GM12878 (cell line): Measurements from ENCODE around the gene PPFIA3. TPM values are rescaled to one million over a fixed set of nuclear protein-coding genes. Genes with fewer than 3 reads are reported as not detected.

ENCODE experiments used
- ATAC-seq: fragments of 200-7000 bp; cut with Tn5 transposase; 3 replicates; pipeline ENCODE4 v1.9.1; 2020; ENCODE audit warnings: mild to moderate bottlenecking, moderate library complexity
- BruUV-seq: library from RNA; stranded (reverse); fragments of 400-500 nt; replicated peaks from 2 replicates; lab custom pipeline; 2021; lab: Mats Ljungman, UMichigan
- CTCF ChIA-PET: fragments of 300-600 bp; sonication (Branson Sonifier 250); formaldehyde crosslinking; extraction: SDS; loops from one replicate; lab custom pipeline; 2021; ENCODE audit warnings: inconsistent platforms; lab: Yijun Ruan, JAX
- POLR2A ChIA-PET: fragments of 350-600 bp; formaldehyde crosslinking; extraction: SDS; loops from one replicate; lab custom pipeline; 2021; ENCODE audit warnings: inconsistent platforms; lab: Charles Lee
- RAD21 ChIA-PET: fragments of 300-600 bp; sonication (Branson Sonifier 250); formaldehyde crosslinking; loops from one replicate; lab custom pipeline; 2023; ENCODE audit warnings: antibody characterized with exemption; ENCODE audit not compliant: unreplicated experiment; lab: Charles Lee
- SMC1A ChIA-PET: fragments of 300-600 bp; sonication (Branson Sonifier 250); formaldehyde crosslinking; loops from one replicate; lab custom pipeline; 2023; ENCODE audit not compliant: unreplicated experiment, uncharacterized antibody; lab: Charles Lee
- DNase-seq: peaks from one replicate; pipeline ENCODE4 v3.0.0-alpha.2; 2011; ENCODE audit warnings: low read depth, low spot score
- FAIRE-seq: peaks from 3 replicates; lab custom pipeline; 2011; peaks lifted over from hg19 to GRCh38; lab: Jason Lieb, UNC
- H2AFZ ChIP-seq: 2 replicates; pipeline ENCODE4 v1.6.0; 2011; ENCODE audit warnings: low read depth, low read length, control low read depth; ENCODE audit not compliant: control insufficient read depth
- H3K27ac ChIP-seq: 2 replicates; pipeline ENCODE4 v1.5.1; 2011; ENCODE audit warnings: control low read depth; ENCODE audit not compliant: control insufficient read depth, insufficient read depth
- H3K27me3 ChIP-seq, 2 experiments: replicated peaks in 1 of 2; 2 replicates each; pipeline versions ENCODE4 v1.6.0 to v1.6.1; 2011; ENCODE audit warnings: low read length in 1 of 2; ENCODE audit not compliant: control insufficient read depth in 2 of 2, insufficient read depth in 2 of 2
- H3K36me3 ChIP-seq, 2 experiments: 2 replicates each; pipeline ENCODE4 v1.5.1; 2011; ENCODE audit warnings: low read length in 1 of 2; ENCODE audit not compliant: control insufficient read depth in 2 of 2, insufficient read depth in 2 of 2
- H3K4me1 ChIP-seq: 2 replicates; pipeline ENCODE4 v1.6.1; 2011; ENCODE audit warnings: mild to moderate bottlenecking, low read length, moderate library complexity, mixed read lengths; ENCODE audit not compliant: control insufficient read depth, insufficient read depth
- H3K4me2 ChIP-seq: 2 replicates; pipeline ENCODE4 v1.6.0; 2011; ENCODE audit warnings: control low read depth; ENCODE audit not compliant: control insufficient read depth, insufficient read depth
- H3K4me3 ChIP-seq: fragments of 200-600 bp; sonication (generic); 2 replicates; pipeline ENCODE4 v1.5.1; 2016
- H3K79me2 ChIP-seq: 2 replicates; pipeline ENCODE4 v1.6.0; 2011; ENCODE audit warnings: low read length; ENCODE audit not compliant: control insufficient read depth, insufficient read depth
- H3K9ac ChIP-seq: 2 replicates; pipeline ENCODE4 v1.8.0; 2011; ENCODE audit warnings: low read length, control low read depth, mixed read lengths; ENCODE audit not compliant: control insufficient read depth, insufficient read depth
- H3K9me3 ChIP-seq: replicated peaks from 3 replicates; pipeline ENCODE4 v1.5.1; 2011; ENCODE audit warnings: mild to moderate bottlenecking, low read length; ENCODE audit not compliant: control insufficient read depth, insufficient read depth
- H4K20me1 ChIP-seq: 2 replicates; pipeline ENCODE4 v1.6.0; 2011; ENCODE audit not compliant: control insufficient read depth, insufficient read depth
- FOS ChIP-seq: IDR thresholded peaks from 3 replicates; pipeline ENCODE4 v1.6.1; 2011; ENCODE audit warnings: borderline replicate concordance; ENCODE audit not compliant: insufficient read length; ENCODE audit errors: extremely low read depth
- POLR2A ChIP-seq: IDR thresholded peaks from 2 replicates; pipeline ENCODE4 v1.6.1; 2011; ENCODE audit warnings: low read depth, mild to moderate bottlenecking, low read length
- POLR2AphosphoS5 ChIP-seq: IDR thresholded peaks from 2 replicates; pipeline ENCODE4 v1.6.1; 2011; ENCODE audit warnings: mild to moderate bottlenecking, low read length, inconsistent platforms
- SREBF2 ChIP-seq: IDR thresholded peaks from 2 replicates; pipeline ENCODE4 v1.6.1; 2012; ENCODE audit warnings: mild to moderate bottlenecking, low read length
- ZBED1 ChIP-seq: IDR thresholded peaks from 2 replicates; pipeline ENCODE4 v1.6.1; 2016; ENCODE audit warnings: borderline replicate concordance
- WGBS: methylation state at CpG from one replicate; pipeline ENCODE4 v1.1.6; 2016; ENCODE audit warnings: low lambda C conversion rate; ENCODE audit not compliant: insufficient replicate concordance, insufficient coverage; ENCODE audit errors: missing lambda C conversion rate; 5-methylcytosine and 5-hydroxymethylcytosine counted together
- in situ Hi-C: fragments of 300-500 bp; cut with MboI; formaldehyde crosslinking; loops from 9 replicates; pipeline ENCODE4 v1.14.3; 2018; ENCODE audit warnings: mixed read lengths
- intact Hi-C: fragments of 100-400 bp; cut with micrococcal nuclease; formaldehyde crosslinking; loops from one replicate; pipeline ENCODE4 v1.14.2; 2022; ENCODE audit not compliant: unreplicated experiment
- polyA plus RNA-seq, 11 experiments: library from polyadenylated mRNA; depleted of rRNA in 4 of 11; unstranded in 6 of 11; stranded (reverse) in 5 of 11; fragments of >200 nt; fragmentation: Nextera tagmentation in 4 of 11; fragmentation: Illumina TruSeq in 1 of 11; extraction: Ambion mirVana in 4 of 11; extraction: Trizol in 1 of 11; gene quantifications; 1 replicate in 1 of 11; 2 replicates in 10 of 11; pipeline versions ENCODE4 v1.2.1 to v1.2.3, GENCODE V29; 2011 to 2016; ENCODE audit warnings: inconsistent platforms in 2 of 11, missing spikeins in 2 of 11, low read depth in 1 of 11
- total RNA-seq, 4 experiments: library from RNA; depleted of rRNA in 3 of 4; stranded (reverse); fragments of >200 nt in 3 of 4; fragmentation: Illumina TruSeq in 1 of 4; extraction: Trizol in 1 of 4; gene quantifications; 2 replicates each; pipeline versions ENCODE4 v1.2.1 to v1.2.3, GENCODE V29; 2013 to 2021
- TF ChIP-seq, protein P1 (sequence below): fragments of 450-650 bp; formaldehyde crosslinking; IDR thresholded peaks from 2 replicates; pipeline ENCODE4 v1.4.0; 2022; ENCODE audit warnings: mild to moderate bottlenecking, moderate library complexity

PPFIA3 gene
- total and polyA plus RNA-seq, 10 of the 15 experiments (the other 5 are each of a cell fraction or from before 2014, with no cell fraction given): 0.11 to 1.7 (median 0.73) TPM; not detected in 3

DNA sequence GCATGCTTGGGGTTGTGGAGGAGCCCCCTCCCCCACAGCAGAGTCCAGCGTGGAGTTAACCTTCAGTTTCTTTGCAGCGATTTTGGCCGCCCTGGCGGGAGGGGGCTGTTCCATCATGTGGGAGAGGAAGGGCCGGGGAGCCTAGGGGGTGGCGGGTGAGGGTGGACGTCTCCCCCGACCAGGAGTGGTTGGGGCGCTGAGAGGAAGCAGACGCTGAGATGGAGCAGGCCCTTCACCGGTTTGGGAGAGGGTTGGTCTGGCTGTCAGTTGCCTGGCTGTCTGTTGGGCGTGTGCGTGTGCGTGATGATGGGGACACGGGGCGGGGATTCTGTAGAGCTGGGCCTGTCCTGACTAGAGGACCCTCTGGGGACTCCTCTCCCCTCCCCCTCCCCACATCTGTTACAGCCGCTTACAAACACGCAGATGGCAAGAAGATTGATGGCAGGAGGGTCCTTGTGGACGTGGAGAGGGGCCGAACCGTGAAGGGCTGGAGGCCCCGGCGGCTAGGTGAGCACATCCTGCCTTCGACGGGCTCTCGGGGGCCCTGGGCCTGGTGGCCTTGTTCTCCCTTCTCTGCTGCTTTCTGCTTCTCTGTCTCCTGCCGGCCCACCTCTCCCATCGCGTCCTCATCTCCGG lies 15.0 kb upstream of the PPFIA3 start:
- ChIA-PET CTCF (interaction anchor here (0.7 to 2.5 kb wide), 3 partner anchors 40 to 222 kb away, joined by 4 to 8 read pairs (median 4); no protein-coding TSS in a partner anchor), POLR2A (interaction anchor here (0.5 kb wide), 1 partner anchor 100 kb away, joined by 5 read pairs; no protein-coding TSS in a partner anchor), SMC1A (no interaction called here), RAD21 (no interaction called here)
- Histone ChIP-seq H4K20me1 (no peaks in the 10 kb centered on the region), H2AFZ (no peak overlapping the region), H3K4me1 (no peaks in the 10 kb centered on the region), H3K27me3 (no peaks in the 10 kb centered on the region), H3K27ac (no peak overlapping the region), H3K4me2 (no peak overlapping the region), H3K4me3 (no peak overlapping the region), H3K79me2 (no peaks in the 10 kb centered on the region), H3K36me3 (peaks cover 9 to 62% of the 10 kb centered on the region in 2 experiments), H3K9me3 (no peaks in the 10 kb centered on the region), H3K9ac (no peak overlapping the region)
- intact Hi-C loops: no loop called here
- no peak for DNase-seq
- BruUV-seq: no TSS peak
- ATAC-seq: no peak
- TF ChIP-seq, protein P1, sequence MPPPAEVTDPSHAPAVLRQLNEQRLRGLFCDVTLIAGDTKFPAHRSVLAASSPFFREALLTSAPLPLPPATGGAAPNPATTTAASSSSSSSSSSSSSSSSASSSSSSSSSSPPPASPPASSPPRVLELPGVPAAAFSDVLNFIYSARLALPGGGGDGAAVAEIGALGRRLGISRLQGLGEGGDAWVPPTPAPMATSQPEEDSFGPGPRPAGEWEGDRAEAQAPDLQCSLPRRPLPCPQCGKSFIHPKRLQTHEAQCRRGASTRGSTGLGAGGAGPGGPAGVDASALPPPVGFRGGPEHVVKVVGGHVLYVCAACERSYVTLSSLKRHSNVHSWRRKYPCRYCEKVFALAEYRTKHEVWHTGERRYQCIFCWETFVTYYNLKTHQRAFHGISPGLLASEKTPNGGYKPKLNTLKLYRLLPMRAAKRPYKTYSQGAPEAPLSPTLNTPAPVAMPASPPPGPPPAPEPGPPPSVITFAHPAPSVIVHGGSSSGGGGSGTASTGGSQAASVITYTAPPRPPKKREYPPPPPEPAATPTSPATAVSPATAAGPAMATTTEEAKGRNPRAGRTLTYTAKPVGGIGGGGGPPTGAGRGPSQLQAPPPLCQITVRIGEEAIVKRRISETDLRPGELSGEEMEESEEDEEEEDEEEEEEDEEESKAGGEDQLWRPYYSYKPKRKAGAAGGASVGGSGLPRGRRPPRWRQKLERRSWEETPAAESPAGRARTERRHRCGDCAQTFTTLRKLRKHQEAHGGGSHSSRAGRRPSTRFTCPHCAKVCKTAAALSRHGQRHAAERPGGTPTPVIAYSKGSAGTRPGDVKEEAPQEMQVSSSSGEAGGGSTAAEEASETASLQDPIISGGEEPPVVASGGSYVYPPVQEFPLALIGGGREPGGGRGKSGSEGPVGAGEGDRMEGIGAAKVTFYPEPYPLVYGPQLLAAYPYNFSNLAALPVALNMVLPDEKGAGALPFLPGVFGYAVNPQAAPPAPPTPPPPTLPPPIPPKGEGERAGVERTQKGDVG: no peak
- TF ChIP-seq ZBED1: no peak
- TF ChIP-seq POLR2A: peak; percentile 48
- no peak for TF ChIP-seq SREBF2
- TF ChIP-seq POLR2AphosphoS5: peak; percentile 58; the same call in 1 of the 2 replicates
- no peak for TF ChIP-seq FOS
- FAIRE-seq: no peak
- in situ Hi-C loops: no loop called here
- 81% methylated on average over 18 of the region's 30 CpGs for WGBS
